ENCODE measurements around the gene RAB31.

Gene RAB31

DNA sequence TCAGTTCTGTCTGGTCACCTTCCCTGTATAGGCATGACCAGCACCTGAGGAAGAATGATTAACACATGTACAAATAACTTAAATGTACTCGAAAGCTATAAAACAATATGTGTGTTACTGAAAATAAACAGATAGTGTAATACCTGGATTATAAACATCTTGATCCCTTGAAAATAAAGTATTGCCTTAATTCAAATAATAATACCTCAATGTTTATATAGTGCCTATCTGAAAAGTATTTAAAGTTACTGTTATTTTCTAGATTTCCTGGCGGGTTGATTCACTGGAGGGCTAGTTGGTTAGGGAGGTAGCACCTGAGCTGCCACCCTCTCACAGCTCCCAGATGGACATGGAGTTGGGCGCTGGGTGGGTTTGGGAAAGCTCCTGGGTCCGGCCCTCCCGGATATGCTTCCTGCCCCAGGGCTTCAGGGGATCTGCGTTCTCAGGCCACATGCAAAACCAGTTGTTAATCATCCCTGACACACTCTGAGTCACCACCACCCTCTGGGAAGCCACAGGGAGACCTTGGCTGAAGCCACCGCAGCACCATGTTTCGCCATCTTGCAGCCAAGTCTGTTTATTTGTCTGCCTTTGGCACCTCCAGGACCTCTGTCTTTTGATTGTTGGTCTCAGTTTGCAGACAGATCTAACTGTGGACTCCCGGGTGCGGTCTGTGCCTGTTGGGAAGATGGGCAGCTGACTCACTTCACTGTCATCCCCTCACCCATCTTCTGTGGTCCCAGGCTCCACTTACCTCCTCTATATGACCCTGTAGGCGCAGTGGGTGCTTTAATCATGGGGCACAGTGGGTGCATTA lies 35.3 kb downstream of the RAB31 start:
- H3K9ac ChIP-seq (ENCODE audit: low read depth in 1 of 2, low read length in 2 of 2) = no peak overlapping the region
- no peak overlapping the region for H3K4me3 ChIP-seq (ENCODE audit: low read length in 2 of 2)
- no peaks in the 10 kb centered on the region for H3K9me3 ChIP-seq (ENCODE audit: control insufficient read depth in 2 of 2, low read length in 2 of 2)
- peaks cover 8 to 9% of the 10 kb centered on the region in 2 donors for H3K4me1 ChIP-seq (ENCODE audit: control insufficient read depth in 2 of 2, insufficient read depth in 2 of 2, low read length in 2 of 2)
- H3K27me3 ChIP-seq (ENCODE audit: control insufficient read depth in 2 of 2, insufficient read depth in 2 of 2, low read length in 2 of 2) = no peaks in the 10 kb centered on the region
- no peaks in the 10 kb centered on the region for H3K36me3 ChIP-seq (ENCODE audit: control insufficient read depth in 2 of 2, insufficient read depth in 2 of 2, low read length in 2 of 2)
- H3K27ac ChIP-seq (ENCODE audit: low read depth in 2 of 2, low read length in 2 of 2) = no peak overlapping the region

DNA sequence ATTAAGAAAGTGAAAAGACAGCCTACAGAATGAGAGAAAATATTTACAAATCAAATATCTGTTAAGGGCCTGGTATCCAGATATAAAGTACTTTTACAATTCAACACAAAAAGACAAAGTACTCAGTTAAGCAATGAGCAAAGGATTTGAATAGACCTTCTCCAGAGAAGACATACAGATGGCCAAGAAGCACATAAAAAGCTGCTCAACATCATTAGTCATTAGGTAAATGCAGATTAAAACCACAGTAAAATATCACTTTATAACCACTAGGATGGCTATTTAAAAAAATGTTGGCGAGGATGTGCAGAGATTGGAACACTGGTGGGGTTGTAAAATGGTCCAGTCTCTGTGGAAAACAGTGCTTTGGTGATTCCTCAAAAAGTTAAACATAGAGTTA lies 38.9 kb downstream of the RAB31 start:
- Histone ChIP-seq H3K27ac (ENCODE audit: low read depth in 2 of 2, low read length in 2 of 2) (no peak overlapping the region), H3K27me3 (ENCODE audit: control insufficient read depth in 2 of 2, insufficient read depth in 2 of 2, low read length in 2 of 2) (no peaks in the 10 kb centered on the region), H3K9me3 (ENCODE audit: control insufficient read depth in 2 of 2, low read length in 2 of 2) (no peaks in the 10 kb centered on the region), H3K4me3 (ENCODE audit: low read length in 2 of 2) (no peak overlapping the region), H3K4me1 (ENCODE audit: control insufficient read depth in 2 of 2, insufficient read depth in 2 of 2, low read length in 2 of 2) (peaks cover 8 to 9% of the 10 kb centered on the region in 2 donors), H3K36me3 (ENCODE audit: control insufficient read depth in 2 of 2, insufficient read depth in 2 of 2, low read length in 2 of 2) (no peaks in the 10 kb centered on the region), H3K9ac (ENCODE audit: low read depth in 1 of 2, low read length in 2 of 2) (no peak overlapping the region)

DNA sequence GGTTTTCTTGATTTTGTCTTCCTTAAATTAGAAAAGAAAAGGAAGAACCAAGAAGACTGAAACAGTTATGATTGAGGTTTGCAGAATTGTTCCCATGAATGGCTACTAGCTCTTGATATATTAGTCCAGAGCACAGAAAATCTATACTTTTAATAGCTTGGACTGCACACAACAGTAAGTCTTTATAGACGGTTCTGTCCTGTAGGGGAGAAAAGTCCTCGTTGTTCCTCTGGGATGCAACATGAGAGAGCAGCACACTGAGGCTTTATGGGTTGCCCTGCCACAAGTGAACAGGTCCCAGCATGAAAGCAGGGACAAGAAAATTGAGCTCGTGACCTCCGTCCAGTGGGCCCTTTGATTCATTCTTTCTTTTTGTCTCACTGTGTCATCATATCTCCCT lies 41.5 kb downstream of the RAB31 start:
- Histone ChIP-seq H3K9ac (ENCODE audit: low read depth in 1 of 2, low read length in 2 of 2) (no peak overlapping the region), H3K27me3 (ENCODE audit: control insufficient read depth in 2 of 2, insufficient read depth in 2 of 2, low read length in 2 of 2) (no peaks in the 10 kb centered on the region)

DNA sequence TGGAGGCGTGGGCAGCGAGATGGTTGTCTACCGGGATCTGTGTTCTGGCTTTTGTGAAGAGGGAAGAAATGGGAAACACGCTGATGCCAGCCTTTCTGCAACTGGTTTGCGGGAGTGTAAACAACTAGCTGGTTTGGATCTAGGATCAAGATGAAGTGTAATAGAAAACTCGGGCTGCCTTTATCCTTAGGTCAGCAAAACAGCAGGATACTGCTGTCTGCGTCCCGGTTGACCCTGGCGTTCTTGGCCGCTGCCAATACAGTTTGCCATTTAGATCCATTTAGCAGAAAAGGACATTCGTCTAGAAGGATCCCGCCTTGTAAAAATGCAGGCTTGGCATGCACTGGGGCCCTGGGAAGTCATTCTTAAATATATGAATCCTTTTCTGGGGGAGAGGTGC lies 42.0 kb downstream of the RAB31 start:
- Histone ChIP-seq H3K9me3 (ENCODE audit: control insufficient read depth in 2 of 2, low read length in 2 of 2) (no peaks in the 10 kb centered on the region), H3K9ac (ENCODE audit: low read depth in 1 of 2, low read length in 2 of 2) (no peak overlapping the region), H3K4me1 (ENCODE audit: control insufficient read depth in 2 of 2, insufficient read depth in 2 of 2, low read length in 2 of 2) (peaks cover 0 to 2% of the 10 kb centered on the region in 2 donors), H3K27ac (ENCODE audit: low read depth in 2 of 2, low read length in 2 of 2) (no peak overlapping the region), H3K27me3 (ENCODE audit: control insufficient read depth in 2 of 2, insufficient read depth in 2 of 2, low read length in 2 of 2) (no peaks in the 10 kb centered on the region), H3K4me3 (ENCODE audit: low read length in 2 of 2) (no peak overlapping the region), H3K36me3 (ENCODE audit: control insufficient read depth in 2 of 2, insufficient read depth in 2 of 2, low read length in 2 of 2) (no peaks in the 10 kb centered on the region)

More for the DNA sequence above, 41.5 kb downstream of the RAB31 start:
- Histone ChIP-seq H3K27ac (ENCODE audit: low read depth in 2 of 2, low read length in 2 of 2) (no peak overlapping the region), H3K4me1 (ENCODE audit: control insufficient read depth in 2 of 2, insufficient read depth in 2 of 2, low read length in 2 of 2) (no peaks in the 10 kb centered on the region), H3K36me3 (ENCODE audit: control insufficient read depth in 2 of 2, insufficient read depth in 2 of 2, low read length in 2 of 2) (no peaks in the 10 kb centered on the region), H3K9me3 (ENCODE audit: control insufficient read depth in 2 of 2, low read length in 2 of 2) (no peaks in the 10 kb centered on the region), H3K4me3 (ENCODE audit: low read length in 2 of 2) (no peak overlapping the region)

DNA sequence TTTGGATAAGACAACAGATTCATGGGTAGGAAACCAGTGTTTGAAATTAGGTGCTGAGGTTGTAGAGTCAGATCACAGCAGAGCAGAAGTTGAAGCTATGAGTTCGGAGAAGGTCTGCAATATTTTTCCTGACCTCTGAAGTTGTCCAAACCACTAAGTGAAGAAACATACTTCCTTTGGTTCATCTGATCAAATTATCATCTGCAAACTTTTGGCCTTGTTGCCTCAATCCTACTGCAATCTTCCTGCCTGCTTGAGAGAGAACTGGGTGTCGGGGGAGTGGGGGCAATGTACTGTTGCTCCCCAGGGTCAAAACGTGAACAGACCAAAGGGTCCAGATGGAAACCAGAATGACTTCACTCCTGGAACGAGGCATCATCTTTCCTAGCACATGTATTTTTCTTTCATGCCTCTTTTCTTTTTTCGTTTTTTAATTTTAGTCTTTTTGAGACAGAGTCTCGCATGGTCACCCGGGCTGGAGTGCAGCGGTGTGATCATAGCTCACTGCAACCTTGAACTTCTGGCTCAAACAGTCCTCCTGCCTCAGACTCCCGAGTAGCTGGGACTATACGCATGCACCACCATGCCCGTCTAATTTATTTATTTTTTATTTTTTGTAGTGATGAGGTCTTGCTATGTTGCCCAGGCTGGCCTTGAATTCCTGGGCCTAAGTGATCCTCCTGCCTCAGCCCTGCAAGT lies 42.7 kb downstream of the RAB31 start:
- H3K4me3 ChIP-seq (ENCODE audit: low read length in 2 of 2) = no peak overlapping the region
- no peaks in the 10 kb centered on the region for H3K36me3 ChIP-seq (ENCODE audit: control insufficient read depth in 2 of 2, insufficient read depth in 2 of 2, low read length in 2 of 2)
- no peak overlapping the region for H3K9ac ChIP-seq (ENCODE audit: low read depth in 1 of 2, low read length in 2 of 2)
- H3K27me3 ChIP-seq (ENCODE audit: control insufficient read depth in 2 of 2, insufficient read depth in 2 of 2, low read length in 2 of 2) = no peaks in the 10 kb centered on the region
- H3K9me3 ChIP-seq (ENCODE audit: control insufficient read depth in 2 of 2, low read length in 2 of 2) = no peaks in the 10 kb centered on the region
- H3K27ac ChIP-seq (ENCODE audit: low read depth in 2 of 2, low read length in 2 of 2) = no peak overlapping the region
- H3K4me1 ChIP-seq (ENCODE audit: control insufficient read depth in 2 of 2, insufficient read depth in 2 of 2, low read length in 2 of 2) = peaks cover 0 to 4% of the 10 kb centered on the region in 2 donors

DNA sequence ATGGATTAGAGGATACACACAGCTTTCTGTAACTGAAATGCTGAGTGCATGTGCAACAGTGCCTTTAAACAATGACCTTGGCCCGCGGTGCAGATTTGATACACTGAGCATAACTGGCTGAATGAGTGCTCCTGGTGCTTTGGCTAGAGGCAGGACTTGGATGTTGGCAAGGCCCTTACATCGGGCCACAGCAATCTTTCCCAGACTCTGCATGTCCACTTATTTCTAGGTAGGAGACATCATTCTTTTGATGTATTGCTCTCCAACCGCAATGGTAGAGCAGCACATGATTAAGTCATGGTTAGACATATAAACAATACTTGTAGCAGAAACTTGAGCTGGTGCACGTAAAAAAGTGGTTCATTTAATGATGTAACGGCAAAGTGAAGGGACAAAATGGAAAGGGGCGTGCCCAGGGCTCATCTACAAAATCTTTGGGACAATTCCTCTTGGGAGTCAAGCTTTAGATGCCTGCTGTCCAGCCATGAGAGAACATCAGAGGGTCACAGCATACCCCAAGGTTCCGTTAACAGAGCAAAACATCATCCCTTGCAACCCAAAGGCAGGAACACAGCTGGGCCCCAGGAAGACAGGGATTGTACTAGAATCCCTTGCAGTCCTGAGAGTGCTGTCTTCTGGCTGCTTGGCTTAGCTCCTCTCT lies 43.4 kb downstream of the RAB31 start:
- Histone ChIP-seq H3K4me1 (ENCODE audit: control insufficient read depth in 2 of 2, insufficient read depth in 2 of 2, low read length in 2 of 2) (peaks cover 0 to 4% of the 10 kb centered on the region in 2 donors), H3K9me3 (ENCODE audit: control insufficient read depth in 2 of 2, low read length in 2 of 2) (no peaks in the 10 kb centered on the region), H3K27ac (ENCODE audit: low read depth in 2 of 2, low read length in 2 of 2) (no peak overlapping the region), H3K36me3 (ENCODE audit: control insufficient read depth in 2 of 2, insufficient read depth in 2 of 2, low read length in 2 of 2) (no peaks in the 10 kb centered on the region), H3K4me3 (ENCODE audit: low read length in 2 of 2) (no peak overlapping the region), H3K9ac (ENCODE audit: low read depth in 1 of 2, low read length in 2 of 2) (no peak overlapping the region), H3K27me3 (ENCODE audit: control insufficient read depth in 2 of 2, insufficient read depth in 2 of 2, low read length in 2 of 2) (no peaks in the 10 kb centered on the region)

DNA sequence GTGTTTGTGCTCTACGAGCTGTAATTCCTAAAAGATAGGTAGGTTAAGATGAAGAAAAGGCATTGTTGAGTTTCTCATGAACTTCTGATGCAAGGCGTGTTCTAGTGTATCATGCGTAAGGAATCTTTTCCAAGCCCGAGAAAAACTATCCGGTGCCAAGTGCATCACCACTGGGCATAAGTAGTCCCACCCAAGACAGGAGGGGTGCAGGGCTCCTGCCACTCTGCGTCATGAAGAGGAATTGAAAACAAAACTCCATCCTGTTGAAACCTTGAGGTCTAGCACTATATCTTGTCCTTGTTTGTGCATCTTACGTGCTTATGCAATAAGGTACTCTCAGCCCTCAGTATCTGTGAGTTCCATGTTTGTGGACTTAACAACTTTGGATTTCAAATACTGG lies 45.7 kb downstream of the RAB31 start:
- Histone ChIP-seq H3K4me3 (ENCODE audit: low read length in 2 of 2) (no peak overlapping the region), H3K9ac (ENCODE audit: low read depth in 1 of 2, low read length in 2 of 2) (no peak overlapping the region), H3K36me3 (ENCODE audit: control insufficient read depth in 2 of 2, insufficient read depth in 2 of 2, low read length in 2 of 2) (no peaks in the 10 kb centered on the region), H3K27ac (ENCODE audit: low read depth in 2 of 2, low read length in 2 of 2) (no peak overlapping the region), H3K4me1 (ENCODE audit: control insufficient read depth in 2 of 2, insufficient read depth in 2 of 2, low read length in 2 of 2) (peaks cover 0 to 4% of the 10 kb centered on the region in 2 donors), H3K27me3 (ENCODE audit: control insufficient read depth in 2 of 2, insufficient read depth in 2 of 2, low read length in 2 of 2) (no peaks in the 10 kb centered on the region), H3K9me3 (ENCODE audit: control insufficient read depth in 2 of 2, low read length in 2 of 2) (no peaks in the 10 kb centered on the region)

DNA sequence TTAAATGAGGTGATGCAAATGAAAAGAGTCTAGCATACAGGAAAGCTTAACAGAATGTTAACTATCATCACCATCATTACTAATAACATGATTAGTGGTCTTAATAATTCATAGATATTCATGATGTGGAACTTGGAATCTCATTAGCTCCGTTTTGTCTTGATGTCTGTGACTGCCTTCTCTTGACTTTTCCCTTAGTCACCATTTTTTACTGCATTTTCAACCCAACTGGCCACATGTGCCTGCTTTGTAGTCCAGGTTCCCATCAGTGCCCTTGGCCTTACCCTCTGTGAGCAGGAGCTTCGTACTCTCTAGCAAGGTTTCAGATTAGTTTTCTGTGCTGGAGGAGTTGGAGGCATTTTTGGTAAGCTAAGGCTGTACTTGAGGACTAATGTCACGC lies 47.0 kb downstream of the RAB31 start:
- Histone ChIP-seq H3K9ac (ENCODE audit: low read depth in 1 of 2, low read length in 2 of 2) (no peak overlapping the region), H3K4me1 (ENCODE audit: control insufficient read depth in 2 of 2, insufficient read depth in 2 of 2, low read length in 2 of 2) (peaks cover 0 to 4% of the 10 kb centered on the region in 2 donors), H3K9me3 (ENCODE audit: control insufficient read depth in 2 of 2, low read length in 2 of 2) (no peaks in the 10 kb centered on the region), H3K4me3 (ENCODE audit: low read length in 2 of 2) (no peak overlapping the region), H3K27ac (ENCODE audit: low read depth in 2 of 2, low read length in 2 of 2) (no peak overlapping the region), H3K36me3 (ENCODE audit: control insufficient read depth in 2 of 2, insufficient read depth in 2 of 2, low read length in 2 of 2) (no peaks in the 10 kb centered on the region), H3K27me3 (ENCODE audit: control insufficient read depth in 2 of 2, insufficient read depth in 2 of 2, low read length in 2 of 2) (no peaks in the 10 kb centered on the region)

DNA sequence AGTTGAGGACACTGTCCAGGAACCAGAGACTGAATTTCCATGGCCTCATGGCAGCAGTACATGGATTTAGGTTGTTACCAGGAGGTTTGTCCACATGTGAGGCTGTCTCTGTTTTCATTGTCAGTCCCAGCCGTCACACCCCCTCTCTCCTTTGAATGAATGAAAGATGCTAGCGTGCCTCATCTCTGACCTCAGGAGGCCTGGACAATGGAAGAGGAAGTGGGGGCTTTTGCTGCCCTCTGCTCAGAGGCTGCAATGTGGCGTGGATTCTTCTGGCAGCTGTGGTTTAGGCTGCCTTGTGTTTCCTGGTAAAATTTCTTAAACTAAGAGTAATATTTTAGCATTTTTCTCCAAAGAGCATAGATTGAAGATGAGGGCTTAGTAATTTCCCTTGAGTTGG lies 47.5 kb downstream of the RAB31 start:
- no peaks in the 10 kb centered on the region for H3K27me3 ChIP-seq (ENCODE audit: control insufficient read depth in 2 of 2, insufficient read depth in 2 of 2, low read length in 2 of 2)
- no peak overlapping the region for H3K4me3 ChIP-seq (ENCODE audit: low read length in 2 of 2)
- peaks cover 0 to 4% of the 10 kb centered on the region in 2 donors for H3K4me1 ChIP-seq (ENCODE audit: control insufficient read depth in 2 of 2, insufficient read depth in 2 of 2, low read length in 2 of 2)
- no peaks in the 10 kb centered on the region for H3K36me3 ChIP-seq (ENCODE audit: control insufficient read depth in 2 of 2, insufficient read depth in 2 of 2, low read length in 2 of 2)
- H3K9ac ChIP-seq (ENCODE audit: low read depth in 1 of 2, low read length in 2 of 2) = no peak overlapping the region
- H3K27ac ChIP-seq (ENCODE audit: low read depth in 2 of 2, low read length in 2 of 2) = no peak overlapping the region
- H3K9me3 ChIP-seq (ENCODE audit: control insufficient read depth in 2 of 2, low read length in 2 of 2) = no peaks in the 10 kb centered on the region

DNA sequence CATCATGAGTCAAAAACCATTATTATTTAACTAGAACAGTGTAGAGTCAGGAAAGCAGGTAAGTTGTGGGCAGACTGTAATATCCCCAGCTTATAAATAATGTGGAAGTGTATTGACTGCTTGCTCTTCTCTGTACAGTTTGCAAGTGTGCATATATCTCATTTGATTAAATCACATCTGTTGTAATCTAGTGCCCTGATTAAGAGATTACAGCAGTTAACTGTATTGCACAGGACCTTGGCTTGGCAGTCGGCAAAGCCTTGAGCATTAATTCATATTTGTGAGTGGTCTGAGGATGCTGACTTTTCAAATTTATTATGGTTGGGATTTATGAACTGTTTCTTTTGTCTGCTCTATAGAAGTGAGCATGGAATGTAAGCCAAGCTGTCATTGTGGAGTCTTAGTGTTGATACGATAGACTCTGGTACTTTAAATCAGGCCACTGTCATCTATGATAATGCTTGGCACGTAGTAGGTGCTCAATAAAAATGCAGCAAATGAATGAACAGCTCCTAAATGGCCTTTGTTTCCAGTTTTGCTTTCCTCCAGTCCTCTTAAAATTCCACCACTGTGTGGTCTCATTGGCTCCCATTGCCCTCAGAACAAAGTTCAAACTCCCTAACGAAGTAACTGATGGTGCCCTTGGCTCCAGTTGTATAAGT lies 48.3 kb downstream of the RAB31 start:
- H3K9me3 ChIP-seq (ENCODE audit: control insufficient read depth in 2 of 2, low read length in 2 of 2) = no peaks in the 10 kb centered on the region
- H3K9ac ChIP-seq (ENCODE audit: low read depth in 1 of 2, low read length in 2 of 2) = no peak overlapping the region
- H3K4me1 ChIP-seq (ENCODE audit: control insufficient read depth in 2 of 2, insufficient read depth in 2 of 2, low read length in 2 of 2) = peaks cover 0 to 4% of the 10 kb centered on the region in 2 donors
- H3K4me3 ChIP-seq (ENCODE audit: low read length in 2 of 2) = no peak overlapping the region
- H3K36me3 ChIP-seq (ENCODE audit: control insufficient read depth in 2 of 2, insufficient read depth in 2 of 2, low read length in 2 of 2) = no peaks in the 10 kb centered on the region
- H3K27ac ChIP-seq (ENCODE audit: low read depth in 2 of 2, low read length in 2 of 2) = no peak overlapping the region
- no peaks in the 10 kb centered on the region for H3K27me3 ChIP-seq (ENCODE audit: control insufficient read depth in 2 of 2, insufficient read depth in 2 of 2, low read length in 2 of 2)

Data from mucosa of rectum (tissue), 2 donors.